ENCODE measurements around the gene ZNF433.

ZNF433 gene

DNA sequence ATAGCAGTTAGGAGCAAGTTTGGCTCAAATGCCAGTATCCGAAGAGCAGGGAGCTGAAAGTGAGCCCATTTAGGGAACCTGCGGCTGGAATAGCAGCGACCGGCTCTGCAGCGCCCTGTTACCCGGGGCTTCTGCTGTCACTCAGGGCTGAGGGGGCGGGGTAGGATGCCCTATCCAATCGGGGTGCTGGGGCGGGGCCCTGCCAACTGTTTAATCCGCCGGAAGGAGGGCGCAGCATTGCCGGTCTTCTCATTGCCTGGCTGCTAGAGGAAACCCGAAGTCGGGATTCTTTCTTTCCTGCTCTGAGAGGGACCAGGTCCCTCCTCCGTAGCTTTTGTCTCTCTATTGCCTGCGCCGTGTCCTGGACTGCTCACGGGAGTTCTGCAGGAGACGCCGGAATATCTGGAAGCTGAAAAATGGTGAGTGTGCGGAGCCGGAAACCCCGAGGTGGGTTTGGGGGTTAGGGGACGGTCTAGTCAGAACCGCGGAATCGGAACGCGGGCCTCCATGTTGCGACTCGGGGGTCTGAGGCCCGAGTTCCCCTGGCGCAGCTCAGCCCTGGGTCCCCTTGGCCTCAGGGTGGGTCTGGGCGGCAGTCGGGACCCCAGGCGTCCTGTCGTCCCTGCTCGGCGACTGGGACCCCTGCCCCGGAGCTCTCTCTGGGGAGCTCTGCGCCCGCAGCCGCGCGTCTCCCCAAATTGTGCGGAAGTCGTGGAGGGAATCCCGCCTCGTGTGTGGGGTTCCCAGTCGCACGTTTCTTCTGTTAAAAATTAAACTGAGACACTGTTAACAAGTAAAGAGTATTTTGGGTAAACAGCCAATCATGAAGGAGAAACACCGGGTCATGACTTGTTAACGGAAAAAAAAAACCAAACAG lies 47.8 kb downstream of the ZNF433 start:
- peak; percentile 97 for DNase-seq

GRCh38 chr19:11986754-11987153 lies 48.7 kb downstream of the ZNF433 start:
- no peak for DNase-seq

GRCh38 chr19:11984986-11985385 lies 50.5 kb downstream of the ZNF433 start:
- no peak for DNase-seq

- DNase-seq: no peak
Measured at GRCh38 chr19:11982526-11982925, 53.0 kb downstream of the ZNF433 start.

DNA sequence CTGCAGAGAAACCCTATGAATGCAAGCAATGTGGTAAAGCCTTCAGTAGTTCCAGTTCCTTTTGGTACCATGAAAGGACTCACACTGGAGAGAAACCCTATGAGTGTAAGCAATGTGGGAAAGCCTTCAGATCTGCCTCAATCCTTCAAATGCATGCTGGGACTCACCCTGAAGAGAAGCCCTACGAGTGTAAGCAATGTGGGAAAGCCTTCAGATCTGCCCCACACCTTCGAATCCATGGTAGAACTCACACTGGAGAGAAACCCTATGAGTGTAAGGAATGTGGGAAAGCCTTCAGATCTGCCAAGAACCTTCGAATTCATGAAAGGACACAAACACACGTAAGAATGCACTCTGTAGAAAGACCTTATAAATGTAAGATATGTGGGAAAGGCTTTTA lies 56.0 kb downstream of the ZNF433 start:
- no peak for DNase-seq

DNA sequence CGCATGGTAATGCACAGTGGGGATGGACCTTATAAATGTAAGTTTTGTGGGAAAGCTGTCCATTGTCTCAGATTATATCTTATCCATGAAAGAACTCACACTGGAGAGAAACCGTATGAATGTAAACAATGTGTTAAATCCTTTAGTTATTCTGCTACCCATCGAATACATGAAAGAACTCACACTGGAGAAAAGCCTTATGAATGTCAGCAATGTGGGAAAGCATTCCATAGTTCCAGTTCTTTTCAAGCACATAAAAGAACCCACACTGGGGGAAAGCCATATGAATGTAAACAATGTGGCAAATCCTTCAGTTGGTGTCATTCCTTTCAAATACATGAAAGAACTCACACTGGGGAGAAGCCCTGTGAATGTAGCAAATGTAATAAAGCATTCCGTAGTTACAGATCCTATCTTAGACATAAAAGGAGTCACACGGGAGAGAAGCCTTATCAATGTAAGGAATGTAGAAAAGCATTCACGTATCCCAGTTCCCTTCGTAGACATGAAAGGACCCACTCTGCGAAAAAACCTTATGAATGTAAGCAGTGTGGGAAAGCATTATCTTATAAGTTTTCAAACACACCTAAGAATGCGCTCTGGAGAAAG lies 56.9 kb downstream of the ZNF433 start:
- no peak for DNase-seq

- DNase-seq: no peak
Measured at GRCh38 chr19:11973019-11973810, 62.3 kb downstream of the ZNF433 start.

DNA sequence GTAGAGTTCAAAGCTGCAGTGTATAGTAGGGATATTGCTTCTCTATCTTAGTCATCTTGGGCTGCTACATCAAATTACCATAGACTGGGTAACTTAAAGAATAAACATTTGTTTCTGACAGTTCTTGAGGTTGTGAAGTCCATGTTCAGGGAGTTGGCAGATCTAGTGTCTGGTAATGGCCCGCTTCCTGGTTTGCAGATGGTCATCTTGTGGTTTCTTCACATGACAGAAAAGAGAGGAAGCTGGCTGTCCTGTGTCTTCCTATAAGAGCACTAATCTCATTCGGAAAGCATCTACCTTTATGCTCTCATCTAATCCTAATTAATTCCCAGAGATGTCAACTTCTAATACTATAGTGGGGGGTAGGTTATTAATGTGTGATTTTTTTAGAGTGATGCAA lies 64.4 kb downstream of the ZNF433 start:
- DNase-seq: peak; percentile 46

- DNase-seq: no peak
Measured at GRCh38 chr19:11970174-11970573, 65.3 kb downstream of the ZNF433 start.

DNA sequence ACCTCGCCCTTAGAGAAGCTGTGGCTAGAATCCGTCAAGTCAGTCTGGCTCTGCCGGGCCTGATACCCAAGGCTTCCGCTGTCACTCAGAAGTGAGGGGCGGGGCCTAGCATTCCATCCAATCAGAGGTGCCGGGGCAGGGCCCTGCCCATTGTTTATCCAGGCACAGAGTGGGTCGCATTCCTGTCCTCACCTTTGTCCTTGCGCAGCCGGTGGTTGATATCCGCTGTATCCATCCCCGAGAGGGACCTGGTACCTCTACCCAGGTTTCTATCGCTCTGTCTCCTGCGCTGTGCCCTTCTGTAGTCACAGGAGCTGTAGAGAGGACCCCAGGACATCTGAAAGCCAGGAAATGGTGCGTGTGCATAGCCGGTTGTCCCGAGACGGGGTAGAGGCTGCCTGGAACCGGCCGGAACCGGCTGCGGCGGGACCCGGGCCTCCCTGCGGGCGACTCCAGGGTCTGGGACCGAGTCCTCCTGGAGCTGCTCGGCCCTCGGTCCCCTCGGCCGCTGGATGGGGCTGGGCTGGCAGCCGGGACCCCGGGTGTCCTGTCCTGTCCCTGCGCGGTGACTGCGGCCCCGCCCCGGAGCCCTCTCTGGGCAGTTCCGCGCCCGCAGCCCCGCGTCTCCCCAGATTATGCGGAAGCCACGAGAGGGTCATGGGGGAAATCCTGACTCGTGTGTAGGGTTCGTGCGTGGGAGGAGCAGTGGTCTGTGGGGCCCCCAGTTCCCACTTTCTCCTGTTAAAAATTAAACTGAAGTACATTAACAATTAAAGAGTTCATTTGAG lies 70.4 kb downstream of the ZNF433 start, which contains the start of gene ZNF763:
TSS of gene ZNF763 (plus strand) at position 183 of the 788 bp plus-strand sequence. CDS start at position 352, 169 bp downstream.
- peak; percentile 91 for DNase-seq

Data from suppressor macrophage treated with lipopolysaccharide for 4 hours (primary cell).